HepG2 (cell line): ENCODE data around the gene WFDC11. TPM values are rescaled to one million over a fixed set of nuclear protein-coding genes. Genes with fewer than 3 reads are reported as not detected.
A peak's percentile ranks its signal among the peaks of the same experiment; 100 is the strongest.

Source experiments
- ATF7 ChIP-seq, 2 experiments: fragments of 450-650 bp in 1 of 2; sonication (generic) in 1 of 2; formaldehyde crosslinking in 1 of 2; IDR thresholded peaks; 2 replicates each; pipeline versions ENCODE4 v1.4.0 to v1.6.1; 2016 to 2020; ENCODE audit warnings: antibody characterized with exemption in 1 of 2, mild to moderate bottlenecking in 1 of 2, missing genetic modification reagents in 1 of 2
- CC2D1A ChIP-seq: sonication (generic); formaldehyde crosslinking; IDR thresholded peaks from 2 replicates; pipeline ENCODE4 v1.8.1; 2023; ENCODE audit warnings: mild to moderate bottlenecking, missing genetic modification reagents
- EEA1 ChIP-seq: sonication (generic); formaldehyde crosslinking; IDR thresholded peaks from 2 replicates; pipeline ENCODE4 v1.5.1; 2020; ENCODE audit warnings: mild to moderate bottlenecking, missing genetic modification reagents, borderline replicate concordance
- ETV5 ChIP-seq: IDR thresholded peaks from 2 replicates; pipeline ENCODE4 v1.6.1; 2018; ENCODE audit warnings: missing biosample characterization, missing genetic modification reagents, inconsistent platforms, borderline replicate concordance
- FOXA3 ChIP-seq: IDR thresholded peaks from 2 replicates; pipeline ENCODE4 v1.6.1; 2016; ENCODE audit warnings: missing genetic modification reagents, missing compliant biosample characterization
- HIVEP1 ChIP-seq: sonication (generic); formaldehyde crosslinking; IDR thresholded peaks from 2 replicates; pipeline ENCODE4 v1.4.0; 2020; ENCODE audit warnings: mild to moderate bottlenecking, missing genetic modification reagents
- HNRNPLL ChIP-seq: fragments of 200-400 bp; formaldehyde crosslinking; IDR thresholded peaks from 2 replicates; pipeline ENCODE4 v1.6.1; 2017; ENCODE audit warnings: mild to moderate bottlenecking, low read depth, low read length; ENCODE audit not compliant: poor library complexity, severe bottlenecking
- HNRNPUL1 ChIP-seq: fragments of 200-400 bp; formaldehyde crosslinking; IDR thresholded peaks from 2 replicates; pipeline ENCODE4 v1.6.1; 2017; ENCODE audit warnings: low read depth, mild to moderate bottlenecking, low read length, moderate library complexity
- LRRFIP1 ChIP-seq: sonication (generic); formaldehyde crosslinking; conservative IDR thresholded peaks from 2 replicates; pipeline ENCODE4 v1.4.0; 2020; ENCODE audit warnings: missing genetic modification reagents
- RBM22 ChIP-seq: fragments of 200-400 bp; formaldehyde crosslinking; optimal IDR thresholded peaks from 2 replicates; pipeline ENCODE3; 2017; ENCODE audit warnings: mild to moderate bottlenecking, low read length, moderate library complexity
- RFXAP ChIP-seq: sonication (generic); formaldehyde crosslinking; IDR thresholded peaks from 2 replicates; pipeline ENCODE4 v1.4.0; 2020; ENCODE audit warnings: missing genetic modification reagents, borderline replicate concordance
- SOX5 ChIP-seq: IDR thresholded peaks from 2 replicates; pipeline ENCODE4 v1.6.1; 2016; ENCODE audit warnings: borderline replicate concordance
- SYNCRIP ChIP-seq: fragments of 200-400 bp; formaldehyde crosslinking; IDR thresholded peaks from 2 replicates; pipeline ENCODE4 v1.6.1; 2018; ENCODE audit warnings: mild to moderate bottlenecking, low read depth, low read length; ENCODE audit not compliant: insufficient read depth
- THAP9 ChIP-seq: sonication (generic); formaldehyde crosslinking; IDR thresholded peaks from 2 replicates; pipeline ENCODE4; 2020; ENCODE audit warnings: missing genetic modification reagents, mild to moderate bottlenecking, borderline replicate concordance
- ZFP36L2 ChIP-seq: sonication (generic); formaldehyde crosslinking; IDR thresholded peaks from 2 replicates; pipeline ENCODE4 v1.4.0; 2020; ENCODE audit warnings: missing genetic modification reagents
- ZNF337 ChIP-seq: sonication (generic); formaldehyde crosslinking; IDR thresholded peaks from 2 replicates; pipeline ENCODE4 v1.5.1; 2020; ENCODE audit warnings: missing genetic modification reagents, low read depth, mild to moderate bottlenecking, borderline replicate concordance
- ZNF451 ChIP-seq: sonication (generic); formaldehyde crosslinking; IDR thresholded peaks from 2 replicates; pipeline ENCODE4 v1.5.0; 2020; ENCODE audit warnings: mild to moderate bottlenecking, missing genetic modification reagents
- ZNF552 ChIP-seq: sonication (generic); formaldehyde crosslinking; IDR thresholded peaks from 2 replicates; pipeline ENCODE4 v1.9.0; 2022; ENCODE audit warnings: missing genetic modification reagents, mild to moderate bottlenecking, borderline replicate concordance
- ZNF646 ChIP-seq: sonication (generic); formaldehyde crosslinking; IDR thresholded peaks from 2 replicates; pipeline ENCODE4 v1.9.0; 2021; ENCODE audit warnings: mild to moderate bottlenecking, missing genetic modification reagents
- polyA plus RNA-seq, 8 experiments: library from polyadenylated mRNA; depleted of rRNA in 3 of 8; stranded (reverse) in 7 of 8; unstranded in 1 of 8; fragments of >200 nt; fragmentation: Illumina TruSeq in 4 of 8; extraction: Trizol in 4 of 8; gene quantifications; 2 replicates each; pipeline versions ENCODE4 v1.2.1 to v1.2.3, GENCODE V29; 2011 to 2016; ENCODE audit warnings: low read depth in 4 of 8, missing spikeins in 1 of 8, mixed read lengths in 1 of 8; ENCODE audit not compliant: insufficient read depth in 1 of 8
- total RNA-seq, 5 experiments: library from RNA; depleted of rRNA; stranded (reverse); fragments of >200 nt; fragmentation: Illumina TruSeq; extraction: Trizol; gene quantifications; 2 replicates each; pipeline ENCODE4 v1.2.3, GENCODE V29; 2016; ENCODE audit warnings: low read depth in 1 of 5

WFDC11 gene
- total and polyA plus RNA-seq, 2 of the 13 experiments (the other 11 are each of a cell fraction or from before 2014, with no cell fraction given), result not detected

- TF ChIP-seq FOXA3 (CRISPR knock-in tag), result peak; percentile 83
- peak; percentile 83 for TF ChIP-seq SOX5 (CRISPR knock-in tag)
- no peak for TF ChIP-seq ATF7 (IDR thresholded peaks at IDR 0.05)
- no peak for TF ChIP-seq ATF7 (CRISPR knock-in tag; IDR thresholded peaks at IDR 0.05)
- TF ChIP-seq ZNF337 (CRISPR knock-in tag), result no peak
- TF ChIP-seq RBM22, result no peak
- TF ChIP-seq CC2D1A (CRISPR knock-in tag), result no peak
- peak; percentile 42; the same call in 1 of the 2 replicates for TF ChIP-seq ETV5 (CRISPR knock-in tag)
- no peak for TF ChIP-seq SYNCRIP
- no peak for TF ChIP-seq ZNF552 (CRISPR knock-in tag)
- no peak for TF ChIP-seq THAP9 (CRISPR knock-in tag)
- no peak for TF ChIP-seq HNRNPLL
- no peak for TF ChIP-seq LRRFIP1 (CRISPR knock-in tag)
- no peak for TF ChIP-seq ZNF646 (CRISPR knock-in tag)
- no peak for TF ChIP-seq ZNF451 (CRISPR knock-in tag)
- TF ChIP-seq HIVEP1 (CRISPR knock-in tag), result no peak
- TF ChIP-seq RFXAP (CRISPR knock-in tag), result no peak
- TF ChIP-seq HNRNPUL1, result no peak
- no peak for TF ChIP-seq ZFP36L2
- TF ChIP-seq EEA1 (CRISPR knock-in tag), result no peak
These were observed 48.4 kb downstream of the WFDC11 start (continued) for GRCh38 chr20:45621593-45621992.
